Caco-2 (cell line): Measurements from ENCODE around the gene SMARCD2. TPM values are rescaled to one million over a fixed set of nuclear protein-coding genes. Genes with fewer than 3 reads are reported as not detected.

Experiments used
- BruUV-seq: library from RNA; stranded (reverse); fragments of 400-500 nt; replicated peaks from 2 replicates; lab custom pipeline; 2021; lab: Mats Ljungman, UMichigan
- CTCF ChIA-PET: fragments of 300-600 bp; sonication (Branson Sonifier 250); formaldehyde crosslinking; loops from one replicate; lab custom pipeline; 2022; ENCODE audit warnings: antibody characterized with exemption; lab: Charles Lee
- POLR2A ChIA-PET: fragments of 300-600 bp; sonication (Branson Sonifier 250); formaldehyde crosslinking; loops from one replicate; lab custom pipeline; 2022; ENCODE audit warnings: antibody characterized with exemption; lab: Charles Lee
- DNase-seq, 2 experiments: peaks; one replicate each; pipeline versions ENCODE4 v3.0.0 to v3.0.0-alpha.2; 2020 to 2022
- H3K27me3 ChIP-seq: replicated peaks from 2 replicates; pipeline ENCODE4 v1.6.0; 2011; ENCODE audit warnings: low read length; ENCODE audit not compliant: control insufficient read depth, insufficient read depth
- H3K36me3 ChIP-seq: 2 replicates; pipeline ENCODE4 v1.5.1; 2011; ENCODE audit warnings: low read length; ENCODE audit not compliant: control insufficient read depth, insufficient read depth
- H3K4me1 ChIP-seq: fragments of 250-450 bp; sonication (Bioruptor Pico); 2 replicates; pipeline ENCODE4 v1.5.1; 2020; ENCODE audit warnings: mild to moderate bottlenecking
- H3K4me3 ChIP-seq: 2 replicates; pipeline ENCODE4 v1.5.1; 2011; ENCODE audit warnings: low read depth, mild to moderate bottlenecking, control low read depth, low read length
- H3K9me3 ChIP-seq: fragments of 250-450 bp; sonication (Bioruptor Pico); 2 replicates; pipeline ENCODE4 v1.5.1; 2020; ENCODE audit warnings: mild to moderate bottlenecking, moderate library complexity
- H3K27ac Mint-ChIP-seq: one replicate; pipeline ENCODE4 v1.8.0; 2022; ENCODE audit warnings: mixed read lengths; ENCODE audit not compliant: unreplicated experiment
- H3K27me3 Mint-ChIP-seq: one replicate; pipeline ENCODE4 v1.8.0; 2022; ENCODE audit warnings: mixed read lengths; ENCODE audit not compliant: insufficient read depth, unreplicated experiment
- H3K36me3 Mint-ChIP-seq: one replicate; pipeline ENCODE4 v1.8.0; 2022; ENCODE audit warnings: mild to moderate bottlenecking, mixed read lengths; ENCODE audit not compliant: insufficient read depth, unreplicated experiment
- H3K4me1 Mint-ChIP-seq: one replicate; pipeline ENCODE4 v1.8.0; 2022; ENCODE audit warnings: low read depth, mixed read lengths; ENCODE audit not compliant: unreplicated experiment
- H3K4me3 Mint-ChIP-seq: one replicate; pipeline ENCODE4 v1.8.0; 2022; ENCODE audit warnings: mild to moderate bottlenecking, moderate library complexity, mixed read lengths; ENCODE audit not compliant: unreplicated experiment
- H3K9me3 Mint-ChIP-seq: one replicate; pipeline ENCODE4 v1.8.0; 2022; ENCODE audit warnings: mixed read lengths; ENCODE audit not compliant: unreplicated experiment
- CTCF ChIP-seq, 2 experiments: fragments of 200-600 bp in 1 of 2; IDR thresholded peaks; 1 replicate in 1 of 2; 2 replicates in 1 of 2; pipeline versions ENCODE4 v1.5.1 to v1.8.0; 2011 to 2022; ENCODE audit warnings: antibody characterized with exemption in 1 of 2, control low read depth in 1 of 2, inconsistent platforms in 1 of 2, low read depth in 1 of 2, low read length in 1 of 2, mild to moderate bottlenecking in 1 of 2, moderate library complexity in 1 of 2; ENCODE audit not compliant: insufficient read depth in 1 of 2, severe bottlenecking in 1 of 2, unreplicated experiment in 1 of 2
- intact Hi-C: fragments of 100-400 bp; cut with micrococcal nuclease; formaldehyde crosslinking; loops from one replicate; pipeline ENCODE4 v1.10.0; 2022; ENCODE audit not compliant: unreplicated experiment
- total RNA-seq: library from RNA; stranded (reverse); gene quantifications from 2 replicates; pipeline ENCODE4 v1.2.3, GENCODE V29; 2022

Gene SMARCD2
- total RNA-seq, 1 experiment from 2014 or later = 134 TPM

DNA sequence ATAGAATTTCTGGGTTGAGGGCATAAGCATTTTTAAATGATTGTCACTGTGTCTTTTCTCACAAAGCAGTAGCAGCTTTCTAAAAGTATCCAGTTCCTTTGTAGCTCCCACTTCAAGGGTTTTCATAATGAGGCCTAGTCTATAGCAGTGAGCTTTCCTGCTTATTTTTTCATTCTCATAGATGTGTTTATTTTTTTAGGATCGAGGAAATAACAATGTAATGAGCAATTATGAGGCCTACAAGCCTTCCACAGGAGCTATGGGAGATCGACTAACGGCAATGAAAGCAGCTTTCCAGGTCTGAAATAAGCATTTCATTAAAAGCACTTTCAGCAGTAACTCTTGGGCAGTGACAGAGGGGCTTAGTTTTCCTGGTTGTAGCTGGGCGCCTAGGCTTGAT, 25.8 kb downstream of the SMARCD2 start:
- CTCF ChIA-PET = no interaction called here
- no peak for DNase-seq
- TF ChIP-seq CTCF (IDR thresholded peaks at IDR 0.05; ENCODE audit: insufficient read depth in 1 of 2, low read depth in 1 of 2, low read length in 1 of 2, severe bottlenecking in 1 of 2, unreplicated experiment in 1 of 2) = no peak

DNA sequence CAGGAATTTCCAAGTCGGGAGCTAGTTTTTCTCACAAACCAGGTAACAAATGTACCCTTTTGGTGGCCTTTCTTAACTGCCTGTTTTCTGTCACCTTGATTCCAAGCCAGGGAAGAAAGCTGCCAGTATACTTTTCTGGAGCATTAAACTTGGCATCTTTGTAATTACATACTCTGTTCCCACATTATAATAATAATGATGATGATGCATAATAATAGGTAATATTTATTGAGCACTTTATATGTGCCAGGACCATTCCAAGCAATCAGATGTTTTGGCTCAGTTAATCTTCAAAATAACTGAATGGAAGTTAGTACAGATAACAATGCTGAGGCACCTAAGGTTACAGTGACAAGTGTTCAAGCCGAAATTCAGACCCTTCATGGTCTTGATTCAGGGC, 26.4 kb downstream of the SMARCD2 start:
- no peak overlapping the region for H3K27ac Mint-ChIP-seq
- H3K9me3 ChIP-seq = no peaks in the 10 kb centered on the region
- peaks cover 20% of the 10 kb centered on the region for H3K4me1 Mint-ChIP-seq
- H3K9me3 Mint-ChIP-seq = no peaks in the 10 kb centered on the region
- no peak overlapping the region for H3K4me3 Mint-ChIP-seq
- H3K36me3 ChIP-seq = peaks cover 11% of the 10 kb centered on the region
- H3K27me3 ChIP-seq = no peaks in the 10 kb centered on the region
- H3K36me3 Mint-ChIP-seq = peaks cover 100% of the 10 kb centered on the region
- ChIA-PET CTCF (no interaction called here), POLR2A (interaction anchor here (0.6 kb wide), 1 partner anchor 12 kb away, joined by 3 read pairs; no protein-coding TSS in a partner anchor)
- no peaks in the 10 kb centered on the region for H3K27me3 Mint-ChIP-seq
- intact Hi-C loops = no loop called here
- H3K4me1 ChIP-seq = peaks cover 15% of the 10 kb centered on the region
- H3K4me3 ChIP-seq = no peak overlapping the region
- BruUV-seq = no TSS peak
- TF ChIP-seq CTCF (IDR thresholded peaks at IDR 0.05; ENCODE audit: insufficient read depth in 1 of 2, low read depth in 1 of 2, low read length in 1 of 2, severe bottlenecking in 1 of 2, unreplicated experiment in 1 of 2) = no peak
- DNase-seq = no peak

More for the DNA sequence above, 25.8 kb downstream of the SMARCD2 start:
- Mint-ChIP-seq H3K4me1 (peaks cover 20% of the 10 kb centered on the region), H3K36me3 (peaks cover 100% of the 10 kb centered on the region), H3K27me3 (no peaks in the 10 kb centered on the region), H3K4me3 (no peak overlapping the region), H3K9me3 (no peaks in the 10 kb centered on the region), H3K27ac (no peak overlapping the region)
- POLR2A ChIA-PET = interaction anchor here (0.5 to 0.6 kb wide), 3 partner anchors 12 to 43 kb away, joined by 3 to 5 read pairs (median 5); partner anchors contain the start of gene DDX42
- intact Hi-C loops = no loop called here
- no peaks in the 10 kb centered on the region for H3K9me3 ChIP-seq
- peaks cover 7% of the 10 kb centered on the region for H3K36me3 ChIP-seq
- H3K27me3 ChIP-seq = no peaks in the 10 kb centered on the region
- BruUV-seq = no TSS peak
- H3K4me3 ChIP-seq = no peak overlapping the region
- peaks cover 15% of the 10 kb centered on the region for H3K4me1 ChIP-seq

- Mint-ChIP-seq H3K9me3 (no peaks in the 10 kb centered on the region), H3K36me3 (peaks cover 100% of the 10 kb centered on the region), H3K27ac (peak overlapping the region; percentile 26), H3K4me3 (no peak overlapping the region), H3K4me1 (peaks cover 18% of the 10 kb centered on the region), H3K27me3 (no peaks in the 10 kb centered on the region)
- DNase-seq = no peak
- BruUV-seq = no TSS peak
- CTCF ChIA-PET = interaction anchor here (0.6 to 1.5 kb wide), 3 partner anchors 34 to 198 kb away, joined by 3 read pairs; no protein-coding TSS in a partner anchor
- no peak for TF ChIP-seq CTCF (IDR thresholded peaks at IDR 0.05; ENCODE audit: insufficient read depth in 1 of 2, low read depth in 1 of 2, low read length in 1 of 2, severe bottlenecking in 1 of 2, unreplicated experiment in 1 of 2)
- H3K27me3 ChIP-seq = no peaks in the 10 kb centered on the region
- H3K4me1 ChIP-seq = peaks cover 8% of the 10 kb centered on the region
- no peaks in the 10 kb centered on the region for H3K9me3 ChIP-seq
- H3K36me3 ChIP-seq = peaks cover 5% of the 10 kb centered on the region
- intact Hi-C loops = no loop called here
- POLR2A ChIA-PET = interaction anchor here (0.6 to 1.6 kb wide), 4 partner anchors 9 to 36 kb away, joined by 4 to 7 read pairs (median 5); partner anchors contain the start of genes CCDC47, DDX42 and PSMC5
- H3K4me3 ChIP-seq = no peak overlapping the region
These were observed 32.5 kb downstream of the SMARCD2 start for GRCh38 chr17:63809970-63810369.
